GM12878 (cell line): ENCODE results near the gene LRSAM1. TPM values are rescaled to one million over a fixed set of nuclear protein-coding genes. Genes with fewer than 3 reads are reported as not detected.

Source experiments
- ATAC-seq: fragments of 200-7000 bp; cut with Tn5 transposase; 3 replicates; pipeline ENCODE4 v1.9.1; 2020; ENCODE audit warnings: mild to moderate bottlenecking, moderate library complexity
- BruUV-seq: library from RNA; stranded (reverse); fragments of 400-500 nt; replicated peaks from 2 replicates; lab custom pipeline; 2021; lab: Mats Ljungman, UMichigan
- CTCF ChIA-PET: fragments of 300-600 bp; sonication (Branson Sonifier 250); formaldehyde crosslinking; extraction: SDS; loops from one replicate; lab custom pipeline; 2021; ENCODE audit warnings: inconsistent platforms; lab: Yijun Ruan, JAX
- POLR2A ChIA-PET: fragments of 350-600 bp; formaldehyde crosslinking; extraction: SDS; loops from one replicate; lab custom pipeline; 2021; ENCODE audit warnings: inconsistent platforms; lab: Charles Lee
- RAD21 ChIA-PET: fragments of 300-600 bp; sonication (Branson Sonifier 250); formaldehyde crosslinking; loops from one replicate; lab custom pipeline; 2023; ENCODE audit warnings: antibody characterized with exemption; ENCODE audit not compliant: unreplicated experiment; lab: Charles Lee
- SMC1A ChIA-PET: fragments of 300-600 bp; sonication (Branson Sonifier 250); formaldehyde crosslinking; loops from one replicate; lab custom pipeline; 2023; ENCODE audit not compliant: unreplicated experiment, uncharacterized antibody; lab: Charles Lee
- DNase-seq: peaks from one replicate; pipeline ENCODE4 v3.0.0-alpha.2; 2011; ENCODE audit warnings: low read depth, low spot score
- FAIRE-seq: peaks from 3 replicates; lab custom pipeline; 2011; peaks lifted over from hg19 to GRCh38; lab: Jason Lieb, UNC
- H2AFZ ChIP-seq: 2 replicates; pipeline ENCODE4 v1.6.0; 2011; ENCODE audit warnings: low read depth, low read length, control low read depth; ENCODE audit not compliant: control insufficient read depth
- H3K27ac ChIP-seq: 2 replicates; pipeline ENCODE4 v1.5.1; 2011; ENCODE audit warnings: control low read depth; ENCODE audit not compliant: control insufficient read depth, insufficient read depth
- H3K27me3 ChIP-seq, 2 experiments: replicated peaks in 1 of 2; 2 replicates each; pipeline versions ENCODE4 v1.6.0 to v1.6.1; 2011; ENCODE audit warnings: low read length in 1 of 2; ENCODE audit not compliant: control insufficient read depth in 2 of 2, insufficient read depth in 2 of 2
- H3K36me3 ChIP-seq, 2 experiments: 2 replicates each; pipeline ENCODE4 v1.5.1; 2011; ENCODE audit warnings: low read length in 1 of 2; ENCODE audit not compliant: control insufficient read depth in 2 of 2, insufficient read depth in 2 of 2
- H3K4me1 ChIP-seq: 2 replicates; pipeline ENCODE4 v1.6.1; 2011; ENCODE audit warnings: mild to moderate bottlenecking, low read length, moderate library complexity, mixed read lengths; ENCODE audit not compliant: control insufficient read depth, insufficient read depth
- H3K4me2 ChIP-seq: 2 replicates; pipeline ENCODE4 v1.6.0; 2011; ENCODE audit warnings: control low read depth; ENCODE audit not compliant: control insufficient read depth, insufficient read depth
- H3K4me3 ChIP-seq: fragments of 200-600 bp; sonication (generic); 2 replicates; pipeline ENCODE4 v1.5.1; 2016
- H3K79me2 ChIP-seq: 2 replicates; pipeline ENCODE4 v1.6.0; 2011; ENCODE audit warnings: low read length; ENCODE audit not compliant: control insufficient read depth, insufficient read depth
- H3K9ac ChIP-seq: 2 replicates; pipeline ENCODE4 v1.8.0; 2011; ENCODE audit warnings: low read length, control low read depth, mixed read lengths; ENCODE audit not compliant: control insufficient read depth, insufficient read depth
- H3K9me3 ChIP-seq: replicated peaks from 3 replicates; pipeline ENCODE4 v1.5.1; 2011; ENCODE audit warnings: mild to moderate bottlenecking, low read length; ENCODE audit not compliant: control insufficient read depth, insufficient read depth
- H4K20me1 ChIP-seq: 2 replicates; pipeline ENCODE4 v1.6.0; 2011; ENCODE audit not compliant: control insufficient read depth, insufficient read depth
- CHD1 ChIP-seq: IDR thresholded peaks from 2 replicates; pipeline ENCODE4 v1.6.1; 2012; ENCODE audit warnings: low read depth, low read length, improper control_type of control experiment
- FOS ChIP-seq: IDR thresholded peaks from 3 replicates; pipeline ENCODE4 v1.6.1; 2011; ENCODE audit warnings: borderline replicate concordance; ENCODE audit not compliant: insufficient read length; ENCODE audit errors: extremely low read depth
- HSF1 ChIP-seq: fragments of 150-350 bp; IDR thresholded peaks from 2 replicates; pipeline ENCODE4 v1.6.1; 2014; ENCODE audit warnings: mild to moderate bottlenecking, low read depth, low read length
- IRF3 ChIP-seq: fragments of 450-650 bp; IDR thresholded peaks from 2 replicates; pipeline ENCODE4 v1.6.1; 2014; ENCODE audit warnings: mild to moderate bottlenecking
- NFYB ChIP-seq: IDR thresholded peaks from 2 replicates; pipeline ENCODE4 v1.6.1; 2011; ENCODE audit warnings: low read depth, mild to moderate bottlenecking, low read length, improper control_type of control experiment, moderate library complexity; ENCODE audit not compliant: insufficient read depth
- PAX8 ChIP-seq: fragments of 450-650 bp; IDR thresholded peaks from 2 replicates; pipeline ENCODE4 v1.6.1; 2017; ENCODE audit warnings: mild to moderate bottlenecking, moderate library complexity
- PBX3 ChIP-seq: IDR thresholded peaks from 2 replicates; pipeline ENCODE4 v1.6.1; 2011; ENCODE audit warnings: mild to moderate bottlenecking, low read depth, low read length, moderate library complexity; ENCODE audit not compliant: insufficient replicate concordance
- PRDM15 ChIP-seq: fragments of 450-650 bp; formaldehyde crosslinking; IDR thresholded peaks from 2 replicates; pipeline ENCODE4 v1.4.0; 2020; ENCODE audit warnings: mild to moderate bottlenecking, moderate library complexity
- STAT1 ChIP-seq: fragments of 450-650 bp; conservative IDR thresholded peaks from 2 replicates; pipeline ENCODE4 v1.6.1; 2014; ENCODE audit warnings: antibody characterized with exemption, mild to moderate bottlenecking
- WGBS: methylation state at CpG from one replicate; pipeline ENCODE4 v1.1.6; 2016; ENCODE audit warnings: low lambda C conversion rate; ENCODE audit not compliant: insufficient replicate concordance, insufficient coverage; ENCODE audit errors: missing lambda C conversion rate; 5-methylcytosine and 5-hydroxymethylcytosine counted together
- in situ Hi-C: fragments of 300-500 bp; cut with MboI; formaldehyde crosslinking; loops from 9 replicates; pipeline ENCODE4 v1.14.3; 2018; ENCODE audit warnings: mixed read lengths
- intact Hi-C: fragments of 100-400 bp; cut with micrococcal nuclease; formaldehyde crosslinking; loops from one replicate; pipeline ENCODE4 v1.14.2; 2022; ENCODE audit not compliant: unreplicated experiment
- polyA plus RNA-seq, 11 experiments: library from polyadenylated mRNA; depleted of rRNA in 4 of 11; unstranded in 6 of 11; stranded (reverse) in 5 of 11; fragments of >200 nt; fragmentation: Nextera tagmentation in 4 of 11; fragmentation: Illumina TruSeq in 1 of 11; extraction: Ambion mirVana in 4 of 11; extraction: Trizol in 1 of 11; gene quantifications; 1 replicate in 1 of 11; 2 replicates in 10 of 11; pipeline versions ENCODE4 v1.2.1 to v1.2.3, GENCODE V29; 2011 to 2016; ENCODE audit warnings: inconsistent platforms in 2 of 11, missing spikeins in 2 of 11, low read depth in 1 of 11
- total RNA-seq, 4 experiments: library from RNA; depleted of rRNA in 3 of 4; stranded (reverse); fragments of >200 nt in 3 of 4; fragmentation: Illumina TruSeq in 1 of 4; extraction: Trizol in 1 of 4; gene quantifications; 2 replicates each; pipeline versions ENCODE4 v1.2.1 to v1.2.3, GENCODE V29; 2013 to 2021

LRSAM1 gene
- total and polyA plus RNA-seq, 10 of the 15 experiments (the other 5 are each of a cell fraction or from before 2014, with no cell fraction given): 0.14 to 23.4 (median 11.7) TPM

- TF ChIP-seq NFYB: no peak
- no peak for TF ChIP-seq HSF1
- no peak for TF ChIP-seq IRF3
- no peak for TF ChIP-seq PBX3
Measured at GRCh38 chr9:127531676-127532075, 80.4 kb downstream of the LRSAM1 start (continued).

- in situ Hi-C loops (no loop called here), intact Hi-C loops (no loop called here)
- Histone ChIP-seq H3K36me3 (no peaks in the 10 kb centered on the region), H4K20me1 (no peaks in the 10 kb centered on the region), H3K9me3 (no peaks in the 10 kb centered on the region), H3K9ac (no peak overlapping the region), H3K27ac (no peak overlapping the region), H3K79me2 (no peaks in the 10 kb centered on the region), H3K4me3 (no peak overlapping the region), H3K4me1 (no peaks in the 10 kb centered on the region), H3K27me3 (no peaks in the 10 kb centered on the region), H3K4me2 (no peak overlapping the region), H2AFZ (no peak overlapping the region)
- FAIRE-seq (no peak), ATAC-seq (no peak), DNase-seq (no peak)
- WGBS: 47% methylated on average over 4 of the region's 4 CpGs
- ChIA-PET POLR2A (no interaction called here), SMC1A (no interaction called here), RAD21 (no interaction called here), CTCF (no interaction called here)
- BruUV-seq: no TSS peak
- no peak for TF ChIP-seq FOS
- TF ChIP-seq PRDM15 (CRISPR knock-in tag): no peak
- TF ChIP-seq STAT1: no peak
- no peak for TF ChIP-seq IRF3
- TF ChIP-seq PAX8: no peak
- TF ChIP-seq CHD1: no peak
Measured at GRCh38 chr9:127534250-127534906, 83.1 kb downstream of the LRSAM1 start.
